B cell (primary cell): ENCODE measurements around the gene ZNF496. TPM values are rescaled to one million over a fixed set of nuclear protein-coding genes. Genes with fewer than 3 reads are reported as not detected.

ENCODE experiments used
- ATAC-seq: fragments of 200-7000 bp; cut with Tn5 transposase; one replicate; pipeline ENCODE4 v1.10.0; 2021; ENCODE audit warnings: low read depth, mild to moderate bottlenecking, moderate number of reproducible peaks, moderate library complexity
- CTCF ChIA-PET: fragments of 350-600 bp; sonication (Branson Sonifier 250); formaldehyde crosslinking; loops from one replicate; lab custom pipeline; 2021; ENCODE audit warnings: antibody characterized with exemption, inconsistent platforms; lab: Charles Lee
- POLR2A ChIA-PET: fragments of 350-600 bp; sonication (Branson Sonifier 250); formaldehyde crosslinking; loops from one replicate; lab custom pipeline; 2021; ENCODE audit warnings: antibody characterized with exemption; lab: Charles Lee
- DNase-seq: peaks from one replicate; pipeline ENCODE4 v3.0.0; 2013
- H2AFZ ChIP-seq: 2 replicates; pipeline ENCODE4 v1.6.1; 2012; ENCODE audit warnings: mild to moderate bottlenecking, low read depth, low read length; ENCODE audit not compliant: insufficient read depth, poor library complexity, severe bottlenecking
- H3K27ac ChIP-seq, 2 donors: 1 replicate in 1 of 2; 2 replicates in 1 of 2; pipeline ENCODE4 v1.5.1; 2012 to 2013; ENCODE audit warnings: low read length in 2 of 2, mild to moderate bottlenecking in 2 of 2, moderate library complexity in 1 of 2
- H3K27me3 ChIP-seq, 4 experiments: fragments of 200-600 bp in 1 of 4; sonication (generic) in 1 of 4; replicated peaks in 1 of 4; 1 replicate in 2 of 4; 2 replicates in 2 of 4; pipeline versions ENCODE4 v1.6.1 to v1.7.0; 2013 to 2016; ENCODE audit warnings: low read length in 3 of 4, mild to moderate bottlenecking in 2 of 4, mixed read lengths in 1 of 4, moderate library complexity in 1 of 4; ENCODE audit not compliant: insufficient read depth in 4 of 4, control insufficient read depth in 3 of 4; ENCODE audit errors: control extremely low read depth in 1 of 4
- H3K36me3 ChIP-seq, 2 experiments: replicated peaks in 1 of 2; 1 replicate in 1 of 2; 2 replicates in 1 of 2; pipeline versions ENCODE4 v1.6.1 to v1.7.1; 2013; ENCODE audit warnings: low read length in 1 of 2; ENCODE audit not compliant: insufficient read depth in 2 of 2, control insufficient read depth in 1 of 2; ENCODE audit errors: control extremely low read depth in 1 of 2, extremely low read depth in 1 of 2
- H3K4me1 ChIP-seq, 2 donors: fragments of 200-600 bp in 1 of 2; sonication (generic) in 1 of 2; 1 replicate in 1 of 2; 2 replicates in 1 of 2; pipeline versions ENCODE4 v1.5.1 to v1.6.1; 2013 to 2017; ENCODE audit warnings: low read length in 2 of 2; ENCODE audit not compliant: control insufficient read depth in 2 of 2, insufficient read depth in 2 of 2
- H3K4me2 ChIP-seq: replicated peaks from 2 replicates; pipeline ENCODE3; 2012; ENCODE audit warnings: mild to moderate bottlenecking, low read depth, low read length; ENCODE audit not compliant: poor library complexity, severe bottlenecking
- H3K4me3 ChIP-seq, 5 experiments: fragments of 200-600 bp in 1 of 5; sonication (generic) in 1 of 5; 1 replicate in 3 of 5; 2 replicates in 2 of 5; pipeline versions ENCODE4 v1.5.1 to v1.7.0; 2011 to 2016; ENCODE audit warnings: low read length in 4 of 5, mild to moderate bottlenecking in 4 of 5, low read depth in 2 of 5, control low read depth in 1 of 5, moderate library complexity in 1 of 5; ENCODE audit not compliant: insufficient read depth in 1 of 5; ENCODE audit errors: control extremely low read depth in 1 of 5, extremely low read depth in 1 of 5
- H3K79me2 ChIP-seq: fragments of 200-600 bp; sonication (generic); one replicate; pipeline ENCODE4 v1.6.0; 2016; ENCODE audit warnings: low read length; ENCODE audit not compliant: control insufficient read depth, insufficient read depth
- H3K9ac ChIP-seq: fragments of 200-600 bp; sonication (generic); 2 replicates; pipeline ENCODE4 v1.6.1; 2017; ENCODE audit warnings: mild to moderate bottlenecking, low read length, moderate library complexity
- H3K9me3 ChIP-seq, 3 donors: one replicate each; pipeline versions ENCODE4 v1.6.1 to v1.7.1; 2013; ENCODE audit warnings: low read length in 2 of 3; ENCODE audit not compliant: control insufficient read depth in 2 of 3, insufficient read depth in 1 of 3; ENCODE audit errors: control extremely low read depth in 1 of 3
- H4K20me1 ChIP-seq: 2 replicates; pipeline ENCODE4 v1.6.0; 2012; ENCODE audit warnings: mild to moderate bottlenecking, low read length; ENCODE audit not compliant: insufficient read depth, control insufficient read depth, poor library complexity, severe bottlenecking
- H3K27ac Mint-ChIP-seq: one replicate; pipeline ENCODE4 v1.8.0; 2021; ENCODE audit warnings: mixed read lengths
- H3K27me3 Mint-ChIP-seq: one replicate; pipeline ENCODE4 v1.8.0; 2021; ENCODE audit warnings: mixed read lengths
- H3K4me1 Mint-ChIP-seq: one replicate; pipeline ENCODE4 v1.8.0; 2021; ENCODE audit warnings: mixed read lengths
- H3K4me3 Mint-ChIP-seq: one replicate; pipeline ENCODE4 v1.8.0; 2021; ENCODE audit warnings: mixed read lengths
- H3K9me3 Mint-ChIP-seq: one replicate; pipeline ENCODE4 v1.8.0; 2022; ENCODE audit warnings: mixed read lengths; ENCODE audit not compliant: insufficient read depth
- EZH2 ChIP-seq: IDR thresholded peaks from 2 replicates; pipeline ENCODE4 v1.6.1; 2012; ENCODE audit warnings: borderline replicate concordance, low read depth, mild to moderate bottlenecking, moderate library complexity, low read length; ENCODE audit not compliant: insufficient read depth, poor library complexity, severe bottlenecking
- WGBS: methylation state at CpG from one replicate; pipeline ENCODE4 v1.1.5; 2013; ENCODE audit warnings: missing lambda C conversion rate; ENCODE audit not compliant: insufficient coverage; 5-methylcytosine and 5-hydroxymethylcytosine counted together
- intact Hi-C: fragments of 100-400 bp; cut with micrococcal nuclease; formaldehyde crosslinking; loops from one replicate; pipeline ENCODE4 v1.10.0; 2022
- polyA plus RNA-seq: library from polyadenylated mRNA; depleted of rRNA; stranded (reverse); fragments of >200 nt; gene quantifications from 2 replicates; pipeline ENCODE4 v1.2.3, GENCODE V29; 2012
- total RNA-seq, 2 donors: library from RNA; stranded (reverse); fragments of 120-200 nt in 1 of 2; gene quantifications; 1 replicate in 1 of 2; 2 replicates in 1 of 2; pipeline versions ENCODE4 v1.2.3 to v1.2.4, GENCODE V29; 2013 to 2022
- TF ChIP-seq, protein P1 (sequence below): fragments of 200-600 bp; IDR thresholded peaks from one replicate; pipeline ENCODE4 v1.8.0; 2022; ENCODE audit warnings: antibody characterized with exemption, mild to moderate bottlenecking

The ZNF496 gene
- total and polyA plus RNA-seq, 2 donors (not counting 1 experiment from before 2014, with no cell fraction given): 9.9 to 22.6 TPM

DNA sequence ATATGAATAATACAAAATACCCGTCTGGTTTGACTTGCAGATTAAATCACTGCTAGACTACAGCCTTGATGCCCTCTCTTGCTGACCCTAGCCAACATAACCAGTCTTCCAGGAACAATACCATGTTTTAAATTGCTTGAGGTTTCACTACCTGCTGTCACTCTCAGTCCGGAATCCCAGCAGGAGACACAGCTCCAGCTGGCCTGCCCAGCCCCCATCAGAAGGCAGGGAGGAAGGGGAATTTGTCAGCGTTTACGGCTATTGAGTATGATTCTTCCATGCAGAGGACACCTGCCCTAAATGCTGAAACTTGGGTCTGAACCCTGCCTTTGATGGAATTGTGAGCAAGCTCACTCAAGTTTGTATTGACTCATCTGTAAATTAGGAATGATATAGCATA lies 33.0 kb downstream of the ZNF496 start:
- H2AFZ ChIP-seq: no peak overlapping the region
- no peaks in the 10 kb centered on the region for H3K79me2 ChIP-seq
- no peak overlapping the region for H3K4me2 ChIP-seq
- no peaks in the 10 kb centered on the region for H4K20me1 ChIP-seq
- 100% methylated on average over 3 of the region's 4 CpGs for WGBS
- Mint-ChIP-seq H3K27ac (no peak overlapping the region), H3K27me3 (no peaks in the 10 kb centered on the region), H3K4me1 (no peaks in the 10 kb centered on the region), H3K4me3 (no peak overlapping the region), H3K9me3 (no peaks in the 10 kb centered on the region)
- intact Hi-C loops: no loop called here
- ATAC-seq (no peak), DNase-seq (no peak)
- no peak overlapping the region for H3K4me3 ChIP-seq
- ChIA-PET CTCF (no interaction called here), POLR2A (no interaction called here)
- H3K36me3 ChIP-seq: peaks cover 0 to 2% of the 10 kb centered on the region in 2 experiments
- no peaks in the 10 kb centered on the region for H3K27me3 ChIP-seq
- no peak overlapping the region for H3K27ac ChIP-seq
- no peaks in the 10 kb centered on the region for H3K9me3 ChIP-seq
- TF ChIP-seq, protein P1, sequence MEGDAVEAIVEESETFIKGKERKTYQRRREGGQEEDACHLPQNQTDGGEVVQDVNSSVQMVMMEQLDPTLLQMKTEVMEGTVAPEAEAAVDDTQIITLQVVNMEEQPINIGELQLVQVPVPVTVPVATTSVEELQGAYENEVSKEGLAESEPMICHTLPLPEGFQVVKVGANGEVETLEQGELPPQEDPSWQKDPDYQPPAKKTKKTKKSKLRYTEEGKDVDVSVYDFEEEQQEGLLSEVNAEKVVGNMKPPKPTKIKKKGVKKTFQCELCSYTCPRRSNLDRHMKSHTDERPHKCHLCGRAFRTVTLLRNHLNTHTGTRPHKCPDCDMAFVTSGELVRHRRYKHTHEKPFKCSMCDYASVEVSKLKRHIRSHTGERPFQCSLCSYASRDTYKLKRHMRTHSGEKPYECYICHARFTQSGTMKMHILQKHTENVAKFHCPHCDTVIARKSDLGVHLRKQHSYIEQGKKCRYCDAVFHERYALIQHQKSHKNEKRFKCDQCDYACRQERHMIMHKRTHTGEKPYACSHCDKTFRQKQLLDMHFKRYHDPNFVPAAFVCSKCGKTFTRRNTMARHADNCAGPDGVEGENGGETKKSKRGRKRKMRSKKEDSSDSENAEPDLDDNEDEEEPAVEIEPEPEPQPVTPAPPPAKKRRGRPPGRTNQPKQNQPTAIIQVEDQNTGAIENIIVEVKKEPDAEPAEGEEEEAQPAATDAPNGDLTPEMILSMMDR: no peak
- TF ChIP-seq EZH2: no peak
- H3K4me1 ChIP-seq: no peaks in the 10 kb centered on the region
- H3K9ac ChIP-seq: no peak overlapping the region

GRCh38 chr1:247298124-247298481 lies 33.6 kb downstream of the ZNF496 start:
- intact Hi-C loops: no loop called here

More at GRCh38 chr1:247298124-247298481, 33.6 kb downstream of the ZNF496 start:
- Histone ChIP-seq H3K4me1 (no peaks in the 10 kb centered on the region), H2AFZ (no peak overlapping the region), H3K9me3 (no peaks in the 10 kb centered on the region), H3K79me2 (no peaks in the 10 kb centered on the region), H3K4me3 (no peak overlapping the region), H3K27me3 (no peaks in the 10 kb centered on the region), H3K36me3 (peaks cover 0 to 2% of the 10 kb centered on the region in 2 experiments), H4K20me1 (no peaks in the 10 kb centered on the region), H3K9ac (no peak overlapping the region), H3K27ac (no peak overlapping the region), H3K4me2 (no peak overlapping the region)
- DNase-seq (no peak), ATAC-seq (no peak)
- Mint-ChIP-seq H3K27ac (no peak overlapping the region), H3K27me3 (no peaks in the 10 kb centered on the region), H3K4me1 (no peaks in the 10 kb centered on the region), H3K9me3 (no peaks in the 10 kb centered on the region), H3K4me3 (no peak overlapping the region)
- CTCF ChIA-PET: no interaction called here
- WGBS: 91% methylated on average over 3 of the region's 6 CpGs
- POLR2A ChIA-PET: no interaction called here
- no peak for TF ChIP-seq EZH2
- TF ChIP-seq, protein P1: no peak
